ENCODE measurements around the gene CFAP65. TPM values are rescaled to one million over a fixed set of nuclear protein-coding genes. Genes with fewer than 3 reads are reported as not detected.

Gene CFAP65
- total RNA-seq, 2 experiments from 2014 or later = not detected

- Mint-ChIP-seq H3K4me1 (peaks cover 12% of the 10 kb centered on the region), H3K4me3 (no peak overlapping the region), H3K9me3 (no peaks in the 10 kb centered on the region), H3K36me3 (ENCODE audit: low read depth) (no peaks in the 10 kb centered on the region), H3K27me3 (peaks cover 79% of the 10 kb centered on the region), H3K27ac (no peak overlapping the region)
- ChIA-PET CTCF (interaction anchor here (7.4 kb wide), 1 partner anchor 17 kb away, joined by 51 read pairs; no protein-coding TSS in a partner anchor), POLR2A (no interaction called here)
- DNase-seq = no peak
Measured at GRCh38 chr2:218998414-218999002, 42.8 kb downstream of the CFAP65 start.

GRCh38 chr2:218997731-218998130, 43.6 kb downstream of the CFAP65 start:
- Mint-ChIP-seq H3K36me3 (ENCODE audit: low read depth) (no peaks in the 10 kb centered on the region), H3K27me3 (peaks cover 75% of the 10 kb centered on the region), H3K4me3 (no peak overlapping the region), H3K27ac (no peak overlapping the region), H3K9me3 (no peaks in the 10 kb centered on the region), H3K4me1 (peaks cover 7% of the 10 kb centered on the region)
- no peak for DNase-seq
- ChIA-PET POLR2A (no interaction called here), CTCF (interaction anchor here (0.6 to 7.4 kb wide), 2 partner anchors 13 to 17 kb away, joined by 3 to 51 read pairs; no protein-coding TSS in a partner anchor)

DNA sequence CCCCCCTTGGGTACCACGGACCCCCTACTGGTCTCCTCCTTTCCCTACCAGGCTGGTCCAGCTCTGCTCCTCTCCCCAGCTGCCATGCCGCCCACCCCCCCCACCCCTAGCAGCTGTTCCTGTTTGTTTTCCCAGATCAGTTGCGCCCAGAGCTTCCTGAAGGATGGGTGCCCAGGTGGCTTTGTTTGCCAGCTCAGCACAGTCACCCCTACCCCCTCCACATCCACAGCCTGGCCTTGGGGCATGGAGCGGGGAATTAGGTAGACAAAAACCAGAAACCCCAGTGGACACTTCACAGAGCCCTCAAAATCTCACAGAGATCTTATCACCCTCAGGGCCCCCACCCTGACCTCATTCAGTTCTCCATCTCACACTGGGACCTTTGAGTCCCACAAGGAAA, 44.4 kb downstream of the CFAP65 start:
- no peak overlapping the region for H3K4me3 Mint-ChIP-seq
- no peaks in the 10 kb centered on the region for H3K9me3 Mint-ChIP-seq
- peaks cover 78% of the 10 kb centered on the region for H3K27me3 Mint-ChIP-seq
- H3K36me3 Mint-ChIP-seq (ENCODE audit: low read depth) = no peaks in the 10 kb centered on the region
- no peak overlapping the region for H3K27ac Mint-ChIP-seq
- H3K4me1 Mint-ChIP-seq = peaks cover 5% of the 10 kb centered on the region
- no peak for DNase-seq
- CTCF ChIA-PET = interaction anchor here (1.0 to 7.4 kb wide), 4 partner anchors 13 to 26 kb away, joined by 3 to 51 read pairs (median 6); partner anchors contain the start of gene FEV
- POLR2A ChIA-PET = no interaction called here

GRCh38 chr2:218995972-218996711, 45.2 kb downstream of the CFAP65 start:
- Mint-ChIP-seq H3K4me3 (no peak overlapping the region), H3K4me1 (peaks cover 8% of the 10 kb centered on the region), H3K27me3 (peaks cover 81% of the 10 kb centered on the region), H3K36me3 (ENCODE audit: low read depth) (no peaks in the 10 kb centered on the region), H3K27ac (no peak overlapping the region), H3K9me3 (no peaks in the 10 kb centered on the region)
- peak; percentile 74 for DNase-seq
- ChIA-PET POLR2A (no interaction called here), CTCF (interaction anchor here (0.8 to 7.4 kb wide), 9 partner anchors 12 to 120 kb away, joined by 3 to 51 read pairs (median 5); partner anchors contain the start of genes CFAP65 and FEV)

DNA sequence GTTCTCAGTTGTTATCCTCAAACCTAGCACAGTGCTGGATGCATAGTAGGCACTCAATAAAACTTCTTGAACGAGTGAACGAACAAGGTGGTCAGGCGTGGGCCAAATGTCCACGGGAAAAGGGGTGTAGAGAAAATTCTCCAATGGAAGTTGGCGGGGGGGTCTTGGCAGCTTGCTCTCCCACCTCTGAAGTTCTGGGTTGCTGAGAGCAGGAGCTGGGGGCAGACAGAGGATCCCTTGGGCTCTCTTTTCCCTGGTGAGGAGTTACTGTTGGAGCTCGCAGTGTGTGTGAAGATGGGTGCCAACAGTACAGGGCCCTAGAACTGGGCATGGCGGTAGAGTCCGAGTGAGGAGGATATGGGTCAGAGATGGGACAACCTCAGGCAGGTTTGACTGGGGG, 45.8 kb downstream of the CFAP65 start:
- CTCF ChIA-PET = interaction anchor here (0.9 to 7.4 kb wide), 12 partner anchors 12 to 314 kb away, joined by 3 to 51 read pairs (median 4); partner anchors contain the start of genes CDK5R2, FEV and PTPRN
- DNase-seq = no peak
- H3K27ac Mint-ChIP-seq = no peak overlapping the region
- no peaks in the 10 kb centered on the region for H3K9me3 Mint-ChIP-seq
- POLR2A ChIA-PET = no interaction called here
- H3K4me1 Mint-ChIP-seq = peaks cover 8% of the 10 kb centered on the region
- no peaks in the 10 kb centered on the region for H3K36me3 Mint-ChIP-seq (ENCODE audit: low read depth)
- peaks cover 81% of the 10 kb centered on the region for H3K27me3 Mint-ChIP-seq
- H3K4me3 Mint-ChIP-seq = no peak overlapping the region

GRCh38 chr2:218993345-218994315, 47.7 kb downstream of the CFAP65 start, which contains the start of gene CRYBA2:
Gene CRYBA2, minus strand, starts transcription at chr2:218993422. Its CDS starts 246 bp downstream, at chr2:218993176.
- ChIA-PET POLR2A (no interaction called here), CTCF (interaction anchor here (0.9 to 7.4 kb wide), 7 partner anchors 13 to 126 kb away, joined by 3 to 51 read pairs (median 5); no protein-coding TSS in a partner anchor)
- no peak for DNase-seq
- peaks cover 8% of the 10 kb centered on the region for H3K4me1 Mint-ChIP-seq
- peaks cover 86% of the 10 kb centered on the region for H3K27me3 Mint-ChIP-seq
- no peaks in the 10 kb centered on the region for H3K9me3 Mint-ChIP-seq
- no peak within 1 kb of the TSS for H3K4me3 Mint-ChIP-seq
- H3K27ac Mint-ChIP-seq = no peak within 1 kb of the TSS
- no peaks in the 10 kb centered on the region for H3K36me3 Mint-ChIP-seq (ENCODE audit: low read depth)

- Mint-ChIP-seq H3K27ac (no peak overlapping the region), H3K4me3 (no peak overlapping the region), H3K4me1 (peaks cover 8% of the 10 kb centered on the region), H3K36me3 (ENCODE audit: low read depth) (no peaks in the 10 kb centered on the region), H3K27me3 (peaks cover 82% of the 10 kb centered on the region), H3K9me3 (no peaks in the 10 kb centered on the region)
- ChIA-PET POLR2A (no interaction called here), CTCF (interaction anchor here (1.3 to 7.4 kb wide), 2 partner anchors 12 to 95 kb away, joined by 4 to 51 read pairs; no protein-coding TSS in a partner anchor)
- no peak for DNase-seq
Measured at GRCh38 chr2:218992703-218993344, 48.5 kb downstream of the CFAP65 start.

- H3K4me3 Mint-ChIP-seq = no peak overlapping the region
- CTCF ChIA-PET = interaction anchor here (1.3 to 7.4 kb wide), 2 partner anchors 11 to 94 kb away, joined by 4 to 51 read pairs; no protein-coding TSS in a partner anchor
- no peaks in the 10 kb centered on the region for H3K9me3 Mint-ChIP-seq
- no peak overlapping the region for H3K27ac Mint-ChIP-seq
- DNase-seq = no peak
- no peaks in the 10 kb centered on the region for H3K36me3 Mint-ChIP-seq (ENCODE audit: low read depth)
- POLR2A ChIA-PET = no interaction called here
- H3K4me1 Mint-ChIP-seq = peaks cover 8% of the 10 kb centered on the region
- peaks cover 82% of the 10 kb centered on the region for H3K27me3 Mint-ChIP-seq
Measured at GRCh38 chr2:218992196-218992595, 49.1 kb downstream of the CFAP65 start.

DNA sequence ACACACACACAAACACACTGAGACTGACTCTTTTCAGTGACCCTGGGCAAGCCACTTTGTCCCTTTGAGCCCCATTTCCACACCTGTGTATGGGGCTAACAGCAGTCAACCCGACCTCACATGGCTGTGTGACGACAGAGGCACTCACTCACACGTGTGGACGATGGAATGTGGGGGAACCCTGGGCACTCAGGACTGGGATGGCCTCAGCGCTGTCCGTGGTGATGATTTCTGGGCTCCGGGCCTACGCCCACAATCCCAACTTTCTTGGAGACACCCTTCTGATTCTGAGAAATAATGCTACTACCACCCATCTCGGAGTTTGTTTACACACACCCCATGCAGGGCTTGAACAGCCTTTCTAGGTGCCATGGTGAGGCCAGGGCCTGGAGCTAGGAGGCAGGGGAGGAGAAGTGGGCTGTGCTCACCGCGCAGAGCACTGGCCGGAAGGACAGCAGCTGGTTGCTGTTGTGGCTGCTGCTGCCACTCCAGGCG, 49.6 kb downstream of the CFAP65 start:
- Mint-ChIP-seq H3K4me1 (peaks cover 8% of the 10 kb centered on the region), H3K27me3 (peaks cover 83% of the 10 kb centered on the region), H3K4me3 (no peak overlapping the region), H3K36me3 (ENCODE audit: low read depth) (no peaks in the 10 kb centered on the region), H3K9me3 (no peaks in the 10 kb centered on the region), H3K27ac (no peak overlapping the region)
- ChIA-PET POLR2A (no interaction called here), CTCF (interaction anchor here (1.3 to 7.4 kb wide), 2 partner anchors 11 to 94 kb away, joined by 4 to 51 read pairs; no protein-coding TSS in a partner anchor)
- no peak for DNase-seq

DNA sequence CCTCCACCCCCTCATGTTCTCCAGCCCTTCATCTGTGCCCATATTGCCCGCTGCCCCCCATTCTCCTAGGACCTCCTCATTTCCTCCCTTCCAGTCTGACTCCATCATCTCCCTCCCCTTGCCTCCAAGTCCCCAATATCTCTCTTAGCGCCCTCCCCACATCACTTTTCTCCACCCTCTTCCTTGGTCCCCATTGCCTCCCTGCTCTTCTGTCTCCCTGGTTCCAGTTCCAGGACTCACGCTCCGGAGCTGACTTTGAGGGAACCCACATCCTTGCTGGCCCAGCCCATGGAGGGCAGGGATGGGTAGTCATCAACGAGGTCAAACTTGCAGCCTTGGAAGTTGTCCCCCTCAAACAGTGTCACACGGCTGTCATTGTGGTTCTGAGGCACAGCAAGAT, 50.7 kb downstream of the CFAP65 start:
- Mint-ChIP-seq H3K27ac (no peak overlapping the region), H3K27me3 (peaks cover 87% of the 10 kb centered on the region), H3K4me1 (peaks cover 8% of the 10 kb centered on the region), H3K36me3 (ENCODE audit: low read depth) (no peaks in the 10 kb centered on the region), H3K9me3 (no peaks in the 10 kb centered on the region), H3K4me3 (no peak overlapping the region)
- DNase-seq = no peak
- POLR2A ChIA-PET = no interaction called here
- CTCF ChIA-PET = interaction anchor here (1.6 to 3.3 kb wide), 2 partner anchors 8 to 11 kb away, joined by 4 to 19 read pairs; no protein-coding TSS in a partner anchor

DNA sequence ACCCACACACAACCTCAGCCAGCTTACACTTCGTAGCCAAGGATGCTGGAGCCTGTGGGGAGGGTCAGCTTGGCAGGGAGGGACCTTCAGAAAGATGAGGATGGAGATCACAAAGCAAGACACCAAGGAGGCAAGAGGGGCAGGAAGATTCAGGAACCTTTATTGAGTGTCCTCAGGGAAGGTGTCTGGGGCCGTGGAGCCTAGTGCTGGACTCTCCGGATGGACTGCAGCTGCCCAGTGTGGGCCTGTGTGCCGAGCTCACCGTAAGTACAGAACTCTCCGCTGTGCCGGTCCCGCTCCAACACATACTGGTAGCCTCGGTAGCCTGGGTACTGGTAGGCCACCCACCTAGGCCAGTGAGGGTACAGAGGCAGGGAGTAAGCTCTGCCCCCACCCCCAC, 51.3 kb downstream of the CFAP65 start:
- Mint-ChIP-seq H3K36me3 (ENCODE audit: low read depth) (no peaks in the 10 kb centered on the region), H3K9me3 (no peaks in the 10 kb centered on the region), H3K4me3 (no peak overlapping the region), H3K27me3 (peaks cover 85% of the 10 kb centered on the region), H3K27ac (no peak overlapping the region), H3K4me1 (peaks cover 8% of the 10 kb centered on the region)
- CTCF ChIA-PET = interaction anchor here (1.6 to 3.3 kb wide), 2 partner anchors 8 to 10 kb away, joined by 4 to 19 read pairs; no protein-coding TSS in a partner anchor
- DNase-seq = no peak
- POLR2A ChIA-PET = interaction anchor here (1.5 kb wide), 1 partner anchor 10 kb away, joined by 3 read pairs; no protein-coding TSS in a partner anchor

- ChIA-PET CTCF (interaction anchor here (3.3 kb wide), 1 partner anchor 9 kb away, joined by 19 read pairs; no protein-coding TSS in a partner anchor), POLR2A (no interaction called here)
- Mint-ChIP-seq H3K4me1 (peaks cover 5% of the 10 kb centered on the region), H3K4me3 (no peak overlapping the region), H3K27ac (no peak overlapping the region), H3K9me3 (no peaks in the 10 kb centered on the region), H3K36me3 (ENCODE audit: low read depth) (no peaks in the 10 kb centered on the region), H3K27me3 (peaks cover 82% of the 10 kb centered on the region)
- DNase-seq = no peak
Measured at GRCh38 chr2:218988650-218989049, 52.7 kb downstream of the CFAP65 start.
